Measurements from ENCODE around the gene DLG2. TPM values are rescaled to one million over a fixed set of nuclear protein-coding genes. Genes with fewer than 3 reads are reported as not detected.

DLG2 gene
- total and polyA plus RNA-seq, 2 of the 8 experiments (the other 6 are each of a cell fraction or from before 2014, with no cell fraction given) = 1.7 to 14.3 TPM

DNA sequence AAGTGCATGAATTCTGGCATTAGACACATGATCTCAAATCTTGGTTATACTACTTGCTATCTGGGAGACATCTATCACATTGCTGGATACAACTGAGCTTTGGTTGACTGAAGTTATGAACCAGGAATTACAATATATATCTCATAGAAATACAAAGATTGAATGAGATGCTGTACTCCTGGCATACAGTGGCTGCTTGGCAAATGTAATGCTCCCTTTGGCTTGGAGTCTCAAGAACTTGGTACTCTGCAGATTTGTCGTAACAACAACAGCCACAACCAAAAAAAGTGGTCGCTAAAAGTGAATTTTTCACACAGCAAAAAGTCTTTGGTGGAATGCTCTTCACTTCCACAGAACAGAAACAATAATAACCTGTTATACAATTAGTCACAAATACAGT lies 1082.6 kb downstream of the DLG2 start (continued):
- TF ChIP-seq, protein P1, sequence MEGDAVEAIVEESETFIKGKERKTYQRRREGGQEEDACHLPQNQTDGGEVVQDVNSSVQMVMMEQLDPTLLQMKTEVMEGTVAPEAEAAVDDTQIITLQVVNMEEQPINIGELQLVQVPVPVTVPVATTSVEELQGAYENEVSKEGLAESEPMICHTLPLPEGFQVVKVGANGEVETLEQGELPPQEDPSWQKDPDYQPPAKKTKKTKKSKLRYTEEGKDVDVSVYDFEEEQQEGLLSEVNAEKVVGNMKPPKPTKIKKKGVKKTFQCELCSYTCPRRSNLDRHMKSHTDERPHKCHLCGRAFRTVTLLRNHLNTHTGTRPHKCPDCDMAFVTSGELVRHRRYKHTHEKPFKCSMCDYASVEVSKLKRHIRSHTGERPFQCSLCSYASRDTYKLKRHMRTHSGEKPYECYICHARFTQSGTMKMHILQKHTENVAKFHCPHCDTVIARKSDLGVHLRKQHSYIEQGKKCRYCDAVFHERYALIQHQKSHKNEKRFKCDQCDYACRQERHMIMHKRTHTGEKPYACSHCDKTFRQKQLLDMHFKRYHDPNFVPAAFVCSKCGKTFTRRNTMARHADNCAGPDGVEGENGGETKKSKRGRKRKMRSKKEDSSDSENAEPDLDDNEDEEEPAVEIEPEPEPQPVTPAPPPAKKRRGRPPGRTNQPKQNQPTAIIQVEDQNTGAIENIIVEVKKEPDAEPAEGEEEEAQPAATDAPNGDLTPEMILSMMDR (IDR thresholded peaks at IDR 0.05; ENCODE audit: control extremely low read depth in 1 of 3, insufficient read depth in 1 of 3, low read depth in 1 of 3, low read length in 3 of 3) = no peak
- TF ChIP-seq MAFK (IDR thresholded peaks at IDR 0.05; ENCODE audit: low read depth, low read length) (no peak), SIRT6 (IDR thresholded peaks at IDR 0.05; ENCODE audit: low read length) (no peak), CHD7 (IDR thresholded peaks at IDR 0.05; ENCODE audit: insufficient replicate concordance, low read length) (no peak), TAF1 (IDR thresholded peaks at IDR 0.05; ENCODE audit: low read depth, low read length) (no peak), SUZ12 (IDR thresholded peaks at IDR 0.05; ENCODE audit: low read length) (no peak), SAP30 (IDR thresholded peaks at IDR 0.05; ENCODE audit: insufficient read depth, insufficient replicate concordance, low read length) (no peak), CHD1 (IDR thresholded peaks at IDR 0.05; ENCODE audit: low read depth, low read length) (no peak), JUND (IDR thresholded peaks at IDR 0.05; ENCODE audit: low read length) (no peak)
